ENCODE measurements around the gene OR52E4.

The OR52E4 gene

GRCh38 chr11:5929571-5930368, 49.3 kb downstream of the OR52E4 start:
- DNase-seq = no peak

- DNase-seq = no peak
Measured at GRCh38 chr11:5930614-5931013, 50.2 kb downstream of the OR52E4 start.

GRCh38 chr11:5931061-5931460, 50.6 kb downstream of the OR52E4 start:
- no peak for DNase-seq

- DNase-seq = no peak
Measured at GRCh38 chr11:5932671-5933070, 52.2 kb downstream of the OR52E4 start.

- DNase-seq = no peak
Measured at GRCh38 chr11:5933116-5933515, 52.7 kb downstream of the OR52E4 start.
